Activated CD4-positive, alpha-beta T cell treated with anti-CD3 and anti-CD28 coated beads for 36 hours (primary cell): Measurements from ENCODE around the gene USP3. TPM values are rescaled to one million over a fixed set of nuclear protein-coding genes. Genes with fewer than 3 reads are reported as not detected.
A peak's percentile ranks its signal among the peaks of the same experiment; 100 is the strongest.
"Not testable (repeated sequence)": the region's sequence is repeated elsewhere in the genome, so short reads cannot be mapped to it uniquely, and the experiment has no call there.

Experiments used
- ATAC-seq: fragments of 200-7000 bp; cut with Tn5 transposase; one replicate; pipeline ENCODE4 v1.10.0; 2021; ENCODE audit warnings: mild to moderate bottlenecking, moderate library complexity
- CTCF ChIA-PET: fragments of 350-600 bp; sonication (Branson Sonifier 250); formaldehyde crosslinking; loops from one replicate; lab custom pipeline; 2021; ENCODE audit warnings: antibody characterized with exemption; lab: Charles Lee
- POLR2A ChIA-PET: fragments of 350-600 bp; sonication (Branson Sonifier 250); formaldehyde crosslinking; loops from one replicate; lab custom pipeline; 2021; ENCODE audit warnings: antibody characterized with exemption, inconsistent platforms; lab: Charles Lee
- DNase-seq: peaks from one replicate; pipeline ENCODE4 v3.0.0-alpha.2; 2020
- H3K27ac Mint-ChIP-seq: one replicate; pipeline ENCODE4 v1.8.0; 2021; ENCODE audit warnings: mixed read lengths
- H3K27me3 Mint-ChIP-seq: one replicate; pipeline ENCODE4 v1.8.0; 2021; ENCODE audit warnings: mixed read lengths
- H3K36me3 Mint-ChIP-seq: one replicate; pipeline ENCODE4 v1.8.0; 2021; ENCODE audit warnings: low read depth, mixed read lengths
- H3K4me1 Mint-ChIP-seq: one replicate; pipeline ENCODE4 v1.8.0; 2021; ENCODE audit warnings: mixed read lengths
- H3K4me3 Mint-ChIP-seq: one replicate; pipeline ENCODE4 v1.8.0; 2021; ENCODE audit warnings: mild to moderate bottlenecking, moderate library complexity, mixed read lengths
- H3K9me3 Mint-ChIP-seq: one replicate; pipeline ENCODE4 v1.8.0; 2021; ENCODE audit warnings: low read depth, mixed read lengths
- intact Hi-C, 2 experiments: fragments of 100-400 bp; cut with DNase I in 1 of 2; cut with micrococcal nuclease in 1 of 2; formaldehyde crosslinking; loops; one replicate each; pipeline versions ENCODE4 v1.14.2 to v1.15.1; 2022 to 2024; cut with DNase I, micrococcal nuclease
- total RNA-seq, 2 experiments: library from RNA; stranded (reverse); gene quantifications; one replicate each; pipeline ENCODE4 v1.2.3, GENCODE V29; 2021

USP3 gene
- total RNA-seq, 2 experiments from 2014 or later = 51.1 to 51.7 TPM

GRCh38 chr15:63605816-63606215, 101.4 kb downstream of the USP3 start:
- peak; percentile 81 for ATAC-seq
- no peak overlapping the region for H3K4me3 Mint-ChIP-seq
- peak overlapping the region; percentile 86 for H3K27ac Mint-ChIP-seq
- DNase-seq = peak; percentile 83
- peaks cover 55% of the 10 kb centered on the region for H3K4me1 Mint-ChIP-seq
- peaks cover 13% of the 10 kb centered on the region for H3K36me3 Mint-ChIP-seq
- intact Hi-C loops = loop anchor here (5.0 to 10.0 kb wide), 2 partner anchors 321 to 546 kb away; partner anchors contain the start of gene SNX22 (in 1 of the 2)
- no peaks in the 10 kb centered on the region for H3K9me3 Mint-ChIP-seq
- POLR2A ChIA-PET = interaction anchor here (1.0 kb wide), 1 partner anchor 102 kb away, joined by 15 read pairs; no protein-coding TSS in a partner anchor
- no peaks in the 10 kb centered on the region for H3K27me3 Mint-ChIP-seq
- CTCF ChIA-PET = interaction anchor here (1.0 to 1.6 kb wide), 3 partner anchors 9 to 461 kb away, joined by 4 to 5 read pairs (median 5); no protein-coding TSS in a partner anchor

- intact Hi-C loops = loop anchor here (5.0 to 10.0 kb wide), 2 partner anchors 322 to 546 kb away; partner anchors contain the start of gene SNX22 (in 1 of the 2)
- no peak for DNase-seq
- H3K4me3 Mint-ChIP-seq = no peak overlapping the region
- H3K36me3 Mint-ChIP-seq = peaks cover 13% of the 10 kb centered on the region
- no peak for ATAC-seq
- H3K9me3 Mint-ChIP-seq = no peaks in the 10 kb centered on the region
- peak overlapping the region; percentile 86 for H3K27ac Mint-ChIP-seq
- ChIA-PET POLR2A (no interaction called here), CTCF (interaction anchor here (0.6 to 1.6 kb wide), 5 partner anchors 10 to 758 kb away, joined by 3 to 5 read pairs (median 4); no protein-coding TSS in a partner anchor)
- peaks cover 60% of the 10 kb centered on the region for H3K4me1 Mint-ChIP-seq
- no peaks in the 10 kb centered on the region for H3K27me3 Mint-ChIP-seq
Observed at GRCh38 chr15:63606308-63606707, 101.9 kb downstream of the USP3 start.

GRCh38 chr15:63608989-63609388, 104.6 kb downstream of the USP3 start:
- no peak overlapping the region for H3K4me3 Mint-ChIP-seq
- peak overlapping the region; percentile 42 for H3K27ac Mint-ChIP-seq
- CTCF ChIA-PET = interaction anchor here (0.5 to 3.1 kb wide), 14 partner anchors 9 to 465 kb away, joined by 3 to 20 read pairs (median 4); partner anchors contain the start of gene FBXL22
- H3K36me3 Mint-ChIP-seq = peaks cover 11% of the 10 kb centered on the region
- no peaks in the 10 kb centered on the region for H3K27me3 Mint-ChIP-seq
- H3K4me1 Mint-ChIP-seq = peaks cover 49% of the 10 kb centered on the region
- POLR2A ChIA-PET = interaction anchor here (1.0 kb wide), 1 partner anchor 11 kb away, joined by 3 read pairs; no protein-coding TSS in a partner anchor
- no peaks in the 10 kb centered on the region for H3K9me3 Mint-ChIP-seq
- DNase-seq (no peak), ATAC-seq (no peak)
- intact Hi-C loops = loop anchor here (5.0 to 10.0 kb wide), 2 partner anchors 324 to 543 kb away; partner anchors contain the start of gene SNX22 (in 1 of the 2)

- ChIA-PET CTCF (interaction anchor here (0.5 to 3.1 kb wide), 45 partner anchors 9 to 582 kb away, joined by 3 to 20 read pairs (median 4); partner anchors contain the start of gene FBXL22), POLR2A (interaction anchor here (0.5 to 1.0 kb wide), 6 partner anchors 10 to 435 kb away, joined by 3 to 4 read pairs (median 3); no protein-coding TSS in a partner anchor)
- Mint-ChIP-seq H3K9me3 (no peaks in the 10 kb centered on the region), H3K4me3 (no peak overlapping the region), H3K27ac (peak overlapping the region; percentile 42), H3K4me1 (peaks cover 46% of the 10 kb centered on the region), H3K27me3 (no peaks in the 10 kb centered on the region), H3K36me3 (peaks cover 11% of the 10 kb centered on the region)
- intact Hi-C loops = loop anchor here (5.0 to 10.0 kb wide), 2 partner anchors 325 to 543 kb away; partner anchors contain the start of gene SNX22 (in 1 of the 2)
- ATAC-seq = no peak
- DNase-seq = no peak
Observed at GRCh38 chr15:63609448-63609847, 105.1 kb downstream of the USP3 start.

GRCh38 chr15:63610209-63610841, 105.9 kb downstream of the USP3 start:
- Mint-ChIP-seq H3K27ac (peak overlapping the region; percentile 88), H3K4me3 (no peak overlapping the region), H3K4me1 (peaks cover 39% of the 10 kb centered on the region), H3K9me3 (no peaks in the 10 kb centered on the region), H3K36me3 (peaks cover 17% of the 10 kb centered on the region), H3K27me3 (no peaks in the 10 kb centered on the region)
- peak; percentile 79 for ATAC-seq
- POLR2A ChIA-PET = interaction anchor here (0.6 to 1.0 kb wide), 7 partner anchors 10 to 553 kb away, joined by 3 to 4 read pairs (median 3); partner anchors contain the start of gene PPIB
- intact Hi-C loops = loop anchor here (1.0 to 5.0 kb wide), 4 partner anchors 281 to 457 kb away; partner anchors contain the start of gene DAPK2 (in 1 of the 2)
- peak; percentile 88 for DNase-seq
- CTCF ChIA-PET = interaction anchor here (0.6 to 3.1 kb wide), 45 partner anchors 10 to 582 kb away, joined by 3 to 20 read pairs (median 4); partner anchors contain the start of gene FBXL22

- Mint-ChIP-seq H3K4me1 (peaks cover 31% of the 10 kb centered on the region), H3K27ac (peak overlapping the region; percentile 88), H3K4me3 (no peak overlapping the region), H3K36me3 (peaks cover 24% of the 10 kb centered on the region), H3K9me3 (no peaks in the 10 kb centered on the region), H3K27me3 (no peaks in the 10 kb centered on the region)
- intact Hi-C loops = loop anchor here in 1 of 2 experiments (5.0 kb wide), 1 partner anchor 281 kb away; no protein-coding TSS in a partner anchor
- DNase-seq (no peak), ATAC-seq (no peak)
- ChIA-PET CTCF (interaction anchor here (1.2 to 3.1 kb wide), 10 partner anchors 11 to 457 kb away, joined by 3 to 20 read pairs (median 4); no protein-coding TSS in a partner anchor), POLR2A (interaction anchor here (0.6 kb wide), 1 partner anchor 552 kb away, joined by 3 read pairs; the partner anchor contains the start of gene PPIB)
Observed at GRCh38 chr15:63611177-63611576, 106.8 kb downstream of the USP3 start.

- ChIA-PET POLR2A (no interaction called here), CTCF (interaction anchor here (1.3 to 2.0 kb wide), 2 partner anchors 12 to 146 kb away, joined by 3 to 4 read pairs; no protein-coding TSS in a partner anchor)
- H3K27ac Mint-ChIP-seq = peak overlapping the region; percentile 7
- peaks cover 28% of the 10 kb centered on the region for H3K36me3 Mint-ChIP-seq
- H3K27me3 Mint-ChIP-seq = no peaks in the 10 kb centered on the region
- peaks cover 24% of the 10 kb centered on the region for H3K4me1 Mint-ChIP-seq
- no peak overlapping the region for H3K4me3 Mint-ChIP-seq
- DNase-seq (no peak), ATAC-seq (no peak)
- no peaks in the 10 kb centered on the region for H3K9me3 Mint-ChIP-seq
- intact Hi-C loops = loop anchor here in 1 of 2 experiments (5.0 kb wide), 1 partner anchor 280 kb away; no protein-coding TSS in a partner anchor
Observed at GRCh38 chr15:63612300-63612699, 107.9 kb downstream of the USP3 start.

- H3K27ac Mint-ChIP-seq = no peak overlapping the region
- H3K4me3 Mint-ChIP-seq = no peak overlapping the region
- peaks cover 6% of the 10 kb centered on the region for H3K4me1 Mint-ChIP-seq
- DNase-seq (no peak), ATAC-seq (no peak)
- intact Hi-C loops = no loop called here
- H3K9me3 Mint-ChIP-seq = no peaks in the 10 kb centered on the region
- no peaks in the 10 kb centered on the region for H3K27me3 Mint-ChIP-seq
- ChIA-PET CTCF (interaction anchor here (0.7 to 1.6 kb wide), 3 partner anchors 8 to 475 kb away, joined by 3 to 7 read pairs (median 3); no protein-coding TSS in a partner anchor), POLR2A (no interaction called here)
- peaks cover 31% of the 10 kb centered on the region for H3K36me3 Mint-ChIP-seq
Observed at GRCh38 chr15:63615935-63616334, 111.5 kb downstream of the USP3 start.

- H3K4me1 Mint-ChIP-seq, H3K27me3 Mint-ChIP-seq, CTCF ChIA-PET, DNase-seq, ATAC-seq, H3K4me3 Mint-ChIP-seq, H3K9me3 Mint-ChIP-seq, H3K27ac Mint-ChIP-seq, POLR2A ChIA-PET, intact Hi-C loops: not testable (repeated sequence)
- peaks cover 39% of the 10 kb centered on the region for H3K36me3 Mint-ChIP-seq
Observed at GRCh38 chr15:63617147-63617546, 112.8 kb downstream of the USP3 start.

- H3K9me3 Mint-ChIP-seq, H3K27ac Mint-ChIP-seq, H3K4me1 Mint-ChIP-seq, POLR2A ChIA-PET, ATAC-seq, H3K27me3 Mint-ChIP-seq, intact Hi-C loops, H3K4me3 Mint-ChIP-seq, CTCF ChIA-PET, DNase-seq: not testable (repeated sequence)
- H3K36me3 Mint-ChIP-seq = peaks cover 39% of the 10 kb centered on the region
Observed at GRCh38 chr15:63617627-63618026, 113.2 kb downstream of the USP3 start.

GRCh38 chr15:63620760-63621159, 116.4 kb downstream of the USP3 start:
- CTCF ChIA-PET, H3K4me1 Mint-ChIP-seq, H3K4me3 Mint-ChIP-seq, H3K27me3 Mint-ChIP-seq, DNase-seq, POLR2A ChIA-PET, intact Hi-C loops, H3K27ac Mint-ChIP-seq, ATAC-seq, H3K9me3 Mint-ChIP-seq: not testable (repeated sequence)
- H3K36me3 Mint-ChIP-seq = peaks cover 48% of the 10 kb centered on the region
